Astrocyte (in vitro differentiated cells and primary cell): ENCODE results near the gene PPM1K. TPM values are rescaled to one million over a fixed set of nuclear protein-coding genes. Genes with fewer than 3 reads are reported as not detected.

ENCODE experiments used
- DNase-seq: peaks from one replicate; pipeline ENCODE4 v3.0.0-alpha.2; 2010; ENCODE audit warnings: low read depth
- FAIRE-seq: peaks from 2 replicates; lab custom pipeline; 2011; peaks lifted over from hg19 to GRCh38; lab: Jason Lieb, UNC
- H2AFZ ChIP-seq: 2 replicates; pipeline ENCODE4 v1.6.0; 2012; ENCODE audit warnings: low read depth, low read length, inconsistent platforms
- H3K27ac ChIP-seq: 2 replicates; pipeline ENCODE4 v1.5.1; 2011; ENCODE audit warnings: low read depth, low read length, inconsistent platforms
- H3K27me3 ChIP-seq: 2 replicates; pipeline ENCODE4 v1.6.0; 2011; ENCODE audit warnings: low read length, inconsistent platforms; ENCODE audit not compliant: insufficient read depth
- H3K36me3 ChIP-seq: 2 replicates; pipeline ENCODE4 v1.5.1; 2011; ENCODE audit warnings: low read length, inconsistent platforms; ENCODE audit not compliant: insufficient read depth
- H3K4me1 ChIP-seq: 2 replicates; pipeline ENCODE4 v1.5.1; 2011; ENCODE audit warnings: low read length, inconsistent platforms; ENCODE audit not compliant: insufficient read depth
- H3K4me2 ChIP-seq: 2 replicates; pipeline ENCODE4 v1.6.0; 2012; ENCODE audit warnings: low read length, inconsistent platforms
- H3K4me3 ChIP-seq: 2 replicates; pipeline ENCODE4 v1.5.1; 2011; ENCODE audit warnings: low read depth, mild to moderate bottlenecking, low read length, inconsistent platforms; ENCODE audit not compliant: insufficient read depth
- H3K79me2 ChIP-seq: 2 replicates; pipeline ENCODE4 v1.6.0; 2012; ENCODE audit warnings: mild to moderate bottlenecking, low read length, inconsistent platforms; ENCODE audit not compliant: insufficient read depth
- H3K9ac ChIP-seq: 2 replicates; pipeline ENCODE4 v1.6.0; 2012; ENCODE audit warnings: mild to moderate bottlenecking, low read length, inconsistent platforms
- H3K9me3 ChIP-seq: 2 replicates; pipeline ENCODE4 v1.5.1; 2012; ENCODE audit warnings: low read depth, mild to moderate bottlenecking, low read length, inconsistent platforms; ENCODE audit not compliant: insufficient read depth
- H4K20me1 ChIP-seq: 2 replicates; pipeline ENCODE4 v1.6.0; 2012; ENCODE audit warnings: low read length, inconsistent platforms; ENCODE audit not compliant: insufficient read depth
- H3K27ac Mint-ChIP-seq: one replicate; pipeline ENCODE4 v1.8.0; 2021; ENCODE audit warnings: mild to moderate bottlenecking, mixed read lengths; ENCODE audit not compliant: unreplicated experiment
- H3K27me3 Mint-ChIP-seq: one replicate; pipeline ENCODE4 v1.8.0; 2021; ENCODE audit warnings: low read depth, mixed read lengths; ENCODE audit not compliant: unreplicated experiment
- H3K36me3 Mint-ChIP-seq: one replicate; pipeline ENCODE4 v1.8.0; 2021; ENCODE audit warnings: low read depth, mixed read lengths; ENCODE audit not compliant: unreplicated experiment
- H3K4me1 Mint-ChIP-seq: one replicate; pipeline ENCODE4 v1.8.0; 2021; ENCODE audit warnings: low read depth, mixed read lengths; ENCODE audit not compliant: unreplicated experiment
- H3K4me3 Mint-ChIP-seq: one replicate; pipeline ENCODE4 v1.8.0; 2021; ENCODE audit warnings: mild to moderate bottlenecking, moderate library complexity, mixed read lengths; ENCODE audit not compliant: unreplicated experiment
- H3K9me3 Mint-ChIP-seq: one replicate; pipeline ENCODE4 v1.8.0; 2021; ENCODE audit warnings: mild to moderate bottlenecking, mixed read lengths; ENCODE audit not compliant: unreplicated experiment
- CTCF ChIP-seq: IDR thresholded peaks from 2 replicates; pipeline ENCODE4 v1.5.1; 2011; ENCODE audit warnings: low read depth, mild to moderate bottlenecking, inconsistent platforms, low read length, moderate library complexity; ENCODE audit not compliant: insufficient read depth
- EZH2 ChIP-seq: IDR thresholded peaks from 2 replicates; pipeline ENCODE4 v1.6.1; 2012; ENCODE audit warnings: mild to moderate bottlenecking, low read length, inconsistent platforms; ENCODE audit not compliant: insufficient read depth
- total RNA-seq: library from RNA; stranded (reverse); gene quantifications from 2 replicates; pipeline ENCODE4 v1.2.1, GENCODE V29; 2021

The PPM1K gene
- total RNA-seq, 1 donor from 2014 or later = 39.9 TPM

DNA sequence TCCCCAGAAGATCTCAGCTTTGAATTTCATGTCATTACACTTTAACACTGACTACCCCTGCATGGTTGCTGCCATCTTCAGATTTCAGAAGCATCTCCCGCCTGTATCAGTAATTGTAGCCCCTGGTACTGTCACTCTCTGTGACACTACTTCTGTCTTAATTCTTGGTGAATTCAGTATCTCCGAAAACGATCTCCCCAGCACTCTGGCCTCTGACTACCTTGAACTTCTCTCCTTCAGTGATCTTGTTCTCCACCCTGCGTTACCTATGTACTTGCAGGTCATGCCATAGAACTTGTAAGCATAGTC is 72.2 kb downstream of the PPM1K start:
- no peak for FAIRE-seq
- no peak overlapping the region for H3K4me3 Mint-ChIP-seq

GRCh38 chr4:88211473-88212252 is 72.7 kb downstream of the PPM1K start:
- Histone ChIP-seq H3K79me2 (no peaks in the 10 kb centered on the region), H3K9me3 (no peaks in the 10 kb centered on the region), H3K27me3 (no peaks in the 10 kb centered on the region), H3K4me3 (no peak overlapping the region), H3K4me2 (no peak overlapping the region), H3K9ac (no peak overlapping the region), H3K36me3 (no peaks in the 10 kb centered on the region), H3K27ac (no peak overlapping the region), H4K20me1 (no peaks in the 10 kb centered on the region), H2AFZ (no peak overlapping the region), H3K4me1 (no peaks in the 10 kb centered on the region)
- Mint-ChIP-seq H3K27ac (no peak overlapping the region), H3K27me3 (peaks cover 5% of the 10 kb centered on the region), H3K9me3 (no peaks in the 10 kb centered on the region), H3K4me3 (no peak overlapping the region), H3K4me1 (no peaks in the 10 kb centered on the region), H3K36me3 (no peaks in the 10 kb centered on the region)
- peak; percentile 73 for TF ChIP-seq CTCF
- TF ChIP-seq EZH2 = no peak
- peak; percentile 39 for FAIRE-seq
- peak; percentile 13 for DNase-seq

More for the DNA sequence above, 72.2 kb downstream of the PPM1K start:
- Histone ChIP-seq H3K4me1 (no peaks in the 10 kb centered on the region), H3K4me2 (no peak overlapping the region), H3K27ac (no peak overlapping the region), H4K20me1 (no peaks in the 10 kb centered on the region), H3K79me2 (no peaks in the 10 kb centered on the region), H3K9me3 (no peaks in the 10 kb centered on the region), H3K4me3 (no peak overlapping the region), H3K9ac (no peak overlapping the region), H3K36me3 (no peaks in the 10 kb centered on the region), H2AFZ (no peak overlapping the region), H3K27me3 (no peaks in the 10 kb centered on the region)
- DNase-seq = no peak
- H3K4me1 Mint-ChIP-seq = no peaks in the 10 kb centered on the region
- no peak for TF ChIP-seq CTCF
- no peak for TF ChIP-seq EZH2
- no peak overlapping the region for H3K27ac Mint-ChIP-seq
- no peaks in the 10 kb centered on the region for H3K36me3 Mint-ChIP-seq
- peaks cover 5% of the 10 kb centered on the region for H3K27me3 Mint-ChIP-seq
- H3K9me3 Mint-ChIP-seq = no peaks in the 10 kb centered on the region

DNA sequence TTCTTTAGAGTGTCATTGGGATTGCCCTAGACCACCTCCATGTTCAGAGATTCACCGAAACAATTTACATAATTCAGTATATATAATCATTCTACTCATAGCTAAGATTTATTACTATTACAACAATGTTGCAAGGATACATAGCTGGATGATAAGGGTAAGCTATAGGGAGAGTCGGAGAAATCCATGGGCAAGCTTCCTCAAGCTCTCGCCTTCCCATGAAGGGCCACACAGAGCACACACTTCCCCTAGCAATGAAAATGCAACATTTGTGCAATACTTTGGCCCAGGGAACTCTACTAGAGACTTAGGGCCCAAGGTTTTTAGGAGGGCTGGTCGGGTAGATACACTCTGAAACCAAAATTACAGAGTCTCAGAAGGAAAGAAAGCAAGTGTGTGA is 76.2 kb downstream of the PPM1K start:
- H3K9me3 ChIP-seq = no peaks in the 10 kb centered on the region
- TF ChIP-seq CTCF = no peak
- TF ChIP-seq EZH2 = no peak
- H3K27me3 Mint-ChIP-seq = peaks cover 2% of the 10 kb centered on the region
- H3K4me1 Mint-ChIP-seq = no peaks in the 10 kb centered on the region
- H3K4me1 ChIP-seq = no peaks in the 10 kb centered on the region
- H3K27ac Mint-ChIP-seq = no peak overlapping the region
- H3K4me3 Mint-ChIP-seq = no peak overlapping the region
- no peaks in the 10 kb centered on the region for H4K20me1 ChIP-seq
- DNase-seq (no peak), FAIRE-seq (no peak)
- H3K4me3 ChIP-seq = no peak overlapping the region
- no peak overlapping the region for H3K27ac ChIP-seq
- H3K9ac ChIP-seq = no peak overlapping the region
- no peaks in the 10 kb centered on the region for H3K36me3 Mint-ChIP-seq
- H3K4me2 ChIP-seq = no peak overlapping the region
- no peaks in the 10 kb centered on the region for H3K79me2 ChIP-seq
- no peaks in the 10 kb centered on the region for H3K27me3 ChIP-seq
- H3K36me3 ChIP-seq = no peaks in the 10 kb centered on the region
- no peaks in the 10 kb centered on the region for H3K9me3 Mint-ChIP-seq
- no peak overlapping the region for H2AFZ ChIP-seq
